NK-92 treated with Interleukin-12 subunit alpha and Interleukin-12 subunit beta, amount 100 ng/mL, for 24 hours (cell line): Measurements from ENCODE around the gene PARP12.
"Not testable (repeated sequence)": the region's sequence is repeated elsewhere in the genome, so short reads cannot be mapped to it uniquely, and the experiment has no call there.

Source experiments
- DNase-seq: peaks from one replicate; lab custom pipeline; 2025; lab: John Stamatoyannopoulos, UW

The PARP12 gene, protein sequence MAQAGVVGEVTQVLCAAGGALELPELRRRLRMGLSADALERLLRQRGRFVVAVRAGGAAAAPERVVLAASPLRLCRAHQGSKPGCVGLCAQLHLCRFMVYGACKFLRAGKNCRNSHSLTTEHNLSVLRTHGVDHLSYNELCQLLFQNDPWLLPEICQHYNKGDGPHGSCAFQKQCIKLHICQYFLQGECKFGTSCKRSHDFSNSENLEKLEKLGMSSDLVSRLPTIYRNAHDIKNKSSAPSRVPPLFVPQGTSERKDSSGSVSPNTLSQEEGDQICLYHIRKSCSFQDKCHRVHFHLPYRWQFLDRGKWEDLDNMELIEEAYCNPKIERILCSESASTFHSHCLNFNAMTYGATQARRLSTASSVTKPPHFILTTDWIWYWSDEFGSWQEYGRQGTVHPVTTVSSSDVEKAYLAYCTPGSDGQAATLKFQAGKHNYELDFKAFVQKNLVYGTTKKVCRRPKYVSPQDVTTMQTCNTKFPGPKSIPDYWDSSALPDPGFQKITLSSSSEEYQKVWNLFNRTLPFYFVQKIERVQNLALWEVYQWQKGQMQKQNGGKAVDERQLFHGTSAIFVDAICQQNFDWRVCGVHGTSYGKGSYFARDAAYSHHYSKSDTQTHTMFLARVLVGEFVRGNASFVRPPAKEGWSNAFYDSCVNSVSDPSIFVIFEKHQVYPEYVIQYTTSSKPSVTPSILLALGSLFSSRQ

DNA sequence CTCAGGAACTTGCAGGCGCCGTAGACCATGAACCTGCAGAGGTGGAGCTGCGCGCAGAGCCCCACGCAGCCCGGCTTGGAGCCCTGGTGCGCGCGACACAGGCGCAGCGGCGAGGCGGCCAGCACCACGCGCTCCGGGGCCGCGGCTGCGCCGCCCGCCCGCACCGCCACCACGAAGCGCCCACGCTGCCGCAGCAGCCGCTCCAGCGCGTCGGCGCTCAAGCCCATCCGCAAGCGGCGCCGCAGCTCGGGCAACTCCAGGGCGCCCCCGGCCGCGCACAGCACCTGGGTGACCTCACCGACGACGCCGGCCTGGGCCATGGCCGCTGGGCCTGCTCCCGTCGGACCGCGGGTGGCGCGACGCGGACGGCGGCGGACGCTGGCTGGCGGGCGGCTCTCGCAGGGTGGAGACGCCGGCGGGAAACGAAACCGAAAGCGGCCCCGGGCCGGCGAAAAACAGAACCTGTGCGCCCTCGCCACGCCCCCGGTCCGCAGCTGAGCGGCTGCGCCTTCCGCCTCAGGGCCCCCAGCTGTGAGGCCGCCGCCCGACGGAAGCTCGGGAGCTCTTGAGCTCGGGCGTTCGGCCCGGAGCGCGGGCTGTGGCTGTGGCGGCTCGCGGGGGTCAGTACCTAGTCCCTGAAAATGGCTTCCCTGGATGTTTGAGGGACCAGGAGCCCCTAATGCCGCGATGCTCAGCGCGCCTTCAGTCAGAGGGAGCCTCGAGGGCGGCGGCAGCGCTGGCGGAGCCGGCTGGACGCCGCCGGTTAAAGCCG is at the start of gene PARP12:
PARP12 (minus strand) TSS at position 424 of the 772 bp plus-strand sequence; CDS start at position 320, 104 bp downstream.
- DNase-seq: peak; percentile 92

DNA sequence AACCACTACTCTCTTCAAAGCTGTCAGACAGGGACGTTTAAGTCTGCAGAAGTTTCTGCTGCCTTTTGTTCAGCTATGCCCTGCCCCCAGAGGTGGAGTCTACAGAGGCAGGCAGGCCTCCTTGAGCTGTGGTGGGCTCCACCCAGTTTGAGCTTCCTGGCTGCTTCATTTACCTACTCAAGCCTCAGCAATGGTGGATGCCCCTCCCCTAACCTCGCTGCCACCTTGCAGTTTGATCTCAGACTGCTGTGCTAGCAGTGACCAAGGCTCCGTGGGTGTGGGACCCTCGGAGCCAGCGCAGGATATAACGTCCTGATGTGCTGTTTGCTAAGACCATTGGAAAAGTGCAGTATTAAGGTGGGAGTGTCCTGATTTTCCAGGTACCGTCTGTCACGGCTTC is 46.0 kb upstream of the PARP12 start:
- DNase-seq: not testable (repeated sequence)

DNA sequence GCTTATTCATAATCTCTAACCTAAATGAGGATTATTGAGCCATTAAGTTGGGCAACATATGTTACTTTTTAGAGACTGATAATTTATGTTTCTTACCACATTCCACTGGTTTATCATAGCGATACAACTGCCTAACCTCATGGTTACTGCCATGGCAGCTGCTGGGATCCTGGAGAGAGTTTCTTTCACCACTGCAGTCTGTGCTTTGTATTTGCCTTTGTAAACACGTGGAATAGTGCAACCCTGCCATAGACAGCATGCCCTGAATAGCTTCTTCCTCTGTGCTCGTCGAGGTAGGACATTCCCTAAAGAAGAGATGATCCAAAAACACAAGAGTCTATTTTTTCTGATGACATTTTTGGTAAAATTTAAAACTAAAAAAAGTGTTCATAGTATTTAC is 33.7 kb upstream of the PARP12 start:
- no peak for DNase-seq

DNA sequence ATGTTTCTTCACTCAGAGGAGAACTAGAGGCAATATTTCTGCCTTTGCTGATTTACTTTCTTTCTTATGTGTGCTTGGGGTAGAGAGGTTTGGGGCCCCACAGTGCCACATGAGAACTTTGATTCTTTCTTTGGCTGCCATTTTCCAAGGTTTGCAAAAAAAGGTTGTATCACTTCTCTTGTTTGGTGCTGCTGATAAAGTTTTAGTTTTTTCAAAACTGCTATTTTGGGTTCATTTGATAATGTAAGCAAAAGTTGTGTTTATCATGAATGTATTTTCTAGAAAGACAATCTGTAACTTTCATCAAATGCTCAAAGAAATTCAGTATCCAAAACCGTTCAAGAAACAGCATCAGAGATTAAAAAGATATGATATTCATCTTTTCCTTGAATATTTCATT is 30.6 kb upstream of the PARP12 start:
- no peak for DNase-seq

DNA sequence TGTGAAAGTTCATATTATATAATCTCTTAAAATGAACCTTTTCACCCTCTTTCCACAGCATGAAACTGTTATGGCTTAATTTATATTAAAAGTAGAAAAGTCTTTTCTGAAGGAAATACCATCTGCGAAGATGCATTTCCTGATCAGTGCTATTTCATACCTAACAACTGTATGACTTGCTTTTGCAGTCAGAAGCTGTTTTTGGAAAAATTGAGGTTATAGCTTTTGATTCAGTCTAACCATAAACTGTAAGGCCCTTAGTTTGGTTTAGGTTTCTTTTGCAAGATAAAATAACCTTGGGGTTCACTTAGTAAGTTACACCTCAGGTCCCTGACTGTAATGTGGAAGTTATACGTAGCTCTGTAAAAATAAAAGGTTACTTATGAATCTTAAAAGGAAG is 22.7 kb upstream of the PARP12 start:
- no peak for DNase-seq

- DNase-seq: no peak
These were observed 22.2 kb upstream of the PARP12 start for GRCh38 chr7:140084972-140085371.

GRCh38 chr7:140084142-140084655 is 21.4 kb upstream of the PARP12 start:
- no peak for DNase-seq

GRCh38 chr7:140082770-140083169 is 20.0 kb upstream of the PARP12 start:
- no peak for DNase-seq

GRCh38 chr7:140081774-140082425 is 19.1 kb upstream of the PARP12 start:
- DNase-seq: no peak

DNA sequence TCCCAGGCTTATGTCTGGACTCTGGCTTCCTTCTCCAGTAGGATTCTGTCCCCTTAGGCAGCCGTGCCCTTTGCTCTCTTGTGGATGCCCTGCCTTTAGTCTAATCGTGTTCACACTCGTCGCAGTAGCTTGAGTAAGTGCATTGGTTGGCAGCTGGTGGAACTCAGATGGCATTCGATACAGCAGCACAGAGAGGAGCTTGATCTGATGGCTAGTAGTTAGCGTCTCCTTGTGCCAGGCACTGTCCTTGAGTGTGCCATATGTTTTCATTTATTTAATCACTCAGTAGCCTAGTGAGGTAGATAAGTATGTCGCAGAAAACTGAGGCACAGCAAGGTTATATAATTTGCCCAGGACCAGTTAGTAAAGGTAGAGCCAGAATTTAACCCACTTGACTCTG is 18.2 kb upstream of the PARP12 start:
- no peak for DNase-seq

- no peak for DNase-seq
These were observed 16.4 kb upstream of the PARP12 start for GRCh38 chr7:140079121-140079536.

GRCh38 chr7:140078392-140078791 is 15.6 kb upstream of the PARP12 start:
- DNase-seq: no peak

GRCh38 chr7:140074780-140075179 is 12.0 kb upstream of the PARP12 start:
- DNase-seq: no peak

GRCh38 chr7:140070546-140070945 is 7.8 kb upstream of the PARP12 start:
- no peak for DNase-seq

DNA sequence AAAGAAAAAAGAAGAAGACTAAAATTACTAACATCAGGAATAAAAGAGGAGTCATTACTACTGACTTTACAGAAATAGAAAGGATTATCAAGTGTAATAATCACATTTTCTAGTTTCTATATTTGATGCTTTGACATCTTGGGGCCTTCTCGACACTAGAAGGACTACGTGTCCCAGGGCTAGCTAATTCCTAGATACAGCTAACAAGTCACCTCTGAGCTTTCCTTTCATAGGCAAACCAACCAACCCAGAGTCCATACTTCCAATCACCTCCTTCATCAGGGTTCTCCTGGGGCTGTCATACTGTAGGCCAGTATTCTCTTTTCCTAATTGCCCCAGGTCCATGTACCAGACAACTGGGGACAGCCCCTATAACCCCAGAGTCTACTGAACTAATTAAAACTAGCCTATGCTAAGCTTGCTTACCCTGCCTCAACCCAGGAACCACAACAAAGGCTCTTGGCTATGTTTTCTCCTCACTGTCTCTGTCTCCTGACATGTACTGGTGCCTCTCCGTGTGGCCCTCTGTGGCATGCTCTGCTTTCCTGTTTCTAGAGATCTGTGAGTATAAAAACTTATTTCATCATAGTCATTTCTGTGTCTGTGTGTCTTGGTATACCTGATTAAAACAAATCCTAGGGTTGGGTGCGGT is 6.7 kb upstream of the PARP12 start:
- DNase-seq: no peak

DNA sequence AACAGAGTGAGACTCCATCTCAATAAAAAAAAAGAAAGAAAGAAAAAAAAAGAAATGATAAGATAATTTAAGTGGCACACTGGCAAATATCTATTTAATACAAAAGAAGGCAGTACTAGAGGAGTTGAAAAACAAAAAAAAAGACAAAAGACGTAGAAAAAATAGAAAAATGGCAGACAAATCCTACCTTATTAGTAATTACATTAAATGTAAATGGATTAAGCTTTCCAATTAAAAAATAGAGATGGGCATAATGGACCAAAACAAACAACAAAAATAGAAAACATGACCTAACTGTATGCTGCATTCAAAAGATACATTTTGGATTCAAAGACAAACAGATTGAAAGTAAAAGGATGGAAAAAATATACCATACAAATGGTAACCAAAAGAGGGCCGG is 5.3 kb upstream of the PARP12 start:
- no peak for DNase-seq

DNA sequence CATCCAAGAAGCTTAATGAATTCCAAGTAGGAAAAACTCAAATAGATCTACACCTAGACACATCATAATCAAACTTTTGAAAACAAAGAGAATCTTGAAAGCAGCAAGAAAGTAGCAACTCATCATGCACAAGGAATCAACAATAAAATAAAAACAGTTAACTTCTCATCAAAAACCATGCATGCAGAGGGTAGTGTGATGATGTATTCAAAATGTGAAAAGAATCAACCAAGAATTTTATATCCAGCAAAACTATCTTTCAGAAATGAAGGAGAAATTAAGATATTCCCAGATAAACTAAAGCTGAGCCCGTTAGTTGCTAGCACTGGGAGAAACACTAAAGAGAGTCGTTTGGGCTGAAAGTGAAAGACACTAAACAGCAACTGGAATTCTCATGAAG is 4.3 kb upstream of the PARP12 start:
- DNase-seq: no peak

GRCh38 chr7:140062118-140062527 is 628 bp downstream of the PARP12 start:
- peak; percentile 41 for DNase-seq

DNA sequence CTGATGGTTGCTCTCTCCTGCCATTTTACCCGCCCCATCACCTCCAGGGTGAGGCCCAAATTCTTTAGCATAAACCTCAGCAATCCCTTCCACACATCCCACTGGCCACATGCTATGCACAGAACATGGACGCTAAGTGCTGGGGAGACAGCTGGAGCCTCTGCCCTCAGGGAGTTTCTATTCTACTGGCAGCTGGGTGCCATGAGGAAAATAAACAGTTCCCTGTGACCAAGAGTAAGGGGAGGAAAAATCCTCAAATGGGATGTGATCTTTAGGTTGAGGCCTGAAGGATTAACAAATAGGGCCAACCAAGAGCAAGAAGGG is 1.2 kb downstream of the PARP12 start:
- DNase-seq: no peak

- no peak for DNase-seq
These were observed 1.8 kb downstream of the PARP12 start for GRCh38 chr7:140060788-140061606.

DNA sequence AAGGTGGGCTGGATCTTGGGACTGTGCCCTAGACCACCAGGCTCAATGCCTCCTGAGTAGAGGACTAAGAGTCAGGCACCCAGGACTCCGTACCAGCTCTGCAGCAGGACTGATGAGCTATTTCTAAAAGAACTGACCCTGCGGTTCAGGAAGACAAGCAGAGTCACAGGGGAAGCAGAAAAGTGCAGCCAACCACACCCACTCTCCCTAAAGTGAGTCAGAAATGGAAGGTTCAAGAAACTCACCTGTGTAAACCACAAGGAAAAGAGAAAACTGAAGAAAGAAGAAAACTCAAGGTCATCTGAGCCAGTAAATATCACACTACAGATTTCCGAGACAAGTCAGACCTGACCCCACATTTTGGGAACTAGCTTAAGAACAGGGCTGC is 2.5 kb downstream of the PARP12 start:
- DNase-seq: no peak
